ENCODE results near the gene SEC14L6.

Gene SEC14L6

DNA sequence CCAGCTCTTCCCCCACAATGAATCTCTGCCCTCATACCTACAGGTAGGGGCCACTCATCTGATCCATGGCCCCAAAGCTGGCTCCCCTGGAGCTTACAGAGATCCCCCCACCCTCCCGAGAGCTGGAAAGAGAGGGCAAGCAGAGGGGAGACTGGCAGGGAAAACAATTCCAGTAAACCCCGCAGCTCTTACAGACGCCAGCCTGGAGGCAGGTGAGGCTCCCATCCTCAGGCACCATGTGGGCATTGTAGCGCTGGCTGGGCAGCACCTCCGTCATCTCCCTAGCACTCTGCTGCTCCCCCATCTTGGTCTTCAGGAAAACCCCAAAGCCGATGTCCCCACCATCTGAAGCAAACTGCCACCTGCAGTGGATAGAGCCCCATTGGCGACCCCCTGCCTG is 55.2 kb downstream of the SEC14L6 start:
- no peak for DNase-seq

DNA sequence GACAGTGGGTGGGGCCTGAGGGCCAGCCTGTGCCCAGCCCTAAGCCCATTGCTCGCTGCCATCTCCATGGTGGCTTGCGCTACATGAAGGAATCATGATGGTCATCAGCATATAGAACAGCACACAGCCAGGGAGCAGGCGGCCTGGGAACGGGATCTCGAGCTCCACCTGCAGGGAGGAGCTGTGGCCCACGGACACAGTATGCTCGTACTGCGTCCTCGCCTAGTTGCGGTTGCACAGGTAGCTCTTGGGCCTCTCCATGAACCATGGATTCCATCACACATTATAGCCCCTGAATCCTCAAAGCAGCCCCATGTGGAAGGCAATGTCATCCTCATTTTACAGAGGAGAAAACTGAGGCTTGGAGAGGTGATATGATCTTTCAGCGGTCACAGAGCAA is 56.1 kb downstream of the SEC14L6 start:
- DNase-seq: no peak

DNA sequence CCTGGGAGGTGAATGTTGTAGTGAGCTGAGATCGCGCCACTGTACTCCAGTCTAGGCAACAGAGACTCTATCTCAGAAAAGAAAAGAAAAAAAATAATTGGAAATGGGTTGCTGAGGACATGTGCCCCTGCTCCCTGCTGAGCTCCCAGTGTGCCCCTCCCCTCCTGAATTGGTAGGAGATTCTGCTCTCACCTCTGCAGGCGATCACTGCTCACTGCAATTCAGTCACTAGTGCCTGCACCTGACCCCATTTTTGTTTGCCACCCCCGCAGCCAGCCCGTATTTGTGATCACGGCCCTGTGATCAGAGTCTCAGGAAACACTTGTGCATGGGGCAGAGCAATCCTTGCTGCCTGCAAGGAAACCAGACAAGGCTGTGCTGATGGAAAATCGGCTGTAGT is 58.4 kb downstream of the SEC14L6 start:
- DNase-seq: no peak

DNA sequence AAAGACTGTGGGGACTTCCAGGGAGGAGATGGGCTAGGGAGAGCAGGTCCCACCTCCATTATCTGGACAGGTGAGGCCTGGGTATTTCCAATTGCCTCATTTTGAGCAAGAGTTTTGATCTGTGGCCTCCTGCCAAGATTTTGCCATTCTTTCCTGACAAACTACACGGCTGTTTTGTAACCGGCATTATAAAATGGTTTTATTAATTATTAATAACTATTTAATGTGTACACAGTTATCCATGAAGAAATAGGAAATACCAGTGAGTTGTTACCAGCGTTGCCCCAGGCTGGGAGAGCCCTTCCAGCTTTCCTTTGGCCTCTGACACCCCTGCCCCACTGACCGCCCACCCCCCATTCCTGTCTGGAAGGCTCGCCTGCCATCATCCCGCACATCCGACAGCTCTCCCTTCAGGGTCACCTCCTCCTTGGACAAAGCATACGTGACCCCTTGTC is 59.9 kb downstream of the SEC14L6 start:
- no peak for DNase-seq

DNA sequence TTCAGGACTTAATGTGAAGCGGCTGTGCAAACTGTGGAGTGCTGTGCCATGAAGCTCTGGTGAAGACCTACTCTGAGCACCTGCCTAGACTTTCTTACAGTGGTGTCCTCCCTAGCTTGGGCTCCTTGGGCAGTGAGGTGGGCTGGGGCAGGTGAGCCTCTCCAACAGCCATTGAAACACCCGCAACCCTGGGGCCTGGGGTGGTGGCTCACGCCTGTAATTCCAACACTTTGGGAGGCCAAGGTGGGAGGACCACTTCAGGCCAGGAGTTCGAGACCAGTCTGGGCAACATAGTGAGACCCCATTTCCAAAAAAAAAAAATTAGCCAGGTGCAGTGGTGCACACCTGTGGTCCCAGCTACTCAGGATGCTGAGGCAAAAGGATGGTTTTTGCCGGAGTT is 60.4 kb downstream of the SEC14L6 start:
- no peak for DNase-seq

DNA sequence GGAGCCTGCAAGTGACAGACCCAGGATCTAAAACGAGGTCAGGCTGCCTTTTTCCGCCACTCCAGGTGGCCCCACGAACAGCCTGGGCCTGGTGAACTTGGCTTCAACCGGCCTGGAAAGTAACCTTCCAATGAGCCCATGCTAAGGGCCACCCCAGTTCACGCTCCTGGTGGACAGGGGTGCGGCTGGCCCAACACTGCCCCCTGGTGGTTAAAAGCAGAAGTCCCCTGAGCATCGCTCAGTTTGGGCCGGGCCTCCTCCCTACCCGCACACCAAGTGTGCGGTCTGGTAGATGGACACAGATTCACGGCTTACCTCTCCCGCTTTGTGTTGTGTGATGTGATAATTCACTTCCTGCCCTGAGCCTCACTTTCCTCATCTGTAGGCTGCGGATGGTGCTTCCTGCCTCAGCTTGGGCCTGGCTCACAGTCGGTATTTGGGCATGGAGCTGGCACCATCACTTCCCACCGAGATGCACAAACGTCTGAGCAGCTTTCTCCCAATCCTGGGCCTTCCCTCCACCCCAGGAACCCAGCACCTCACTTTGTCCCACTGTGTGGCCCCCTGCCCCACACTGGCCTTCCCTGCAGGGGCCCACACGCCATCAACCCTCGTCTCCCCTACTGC is 61.1 kb downstream of the SEC14L6 start:
- peak; percentile 65 for DNase-seq

DNA sequence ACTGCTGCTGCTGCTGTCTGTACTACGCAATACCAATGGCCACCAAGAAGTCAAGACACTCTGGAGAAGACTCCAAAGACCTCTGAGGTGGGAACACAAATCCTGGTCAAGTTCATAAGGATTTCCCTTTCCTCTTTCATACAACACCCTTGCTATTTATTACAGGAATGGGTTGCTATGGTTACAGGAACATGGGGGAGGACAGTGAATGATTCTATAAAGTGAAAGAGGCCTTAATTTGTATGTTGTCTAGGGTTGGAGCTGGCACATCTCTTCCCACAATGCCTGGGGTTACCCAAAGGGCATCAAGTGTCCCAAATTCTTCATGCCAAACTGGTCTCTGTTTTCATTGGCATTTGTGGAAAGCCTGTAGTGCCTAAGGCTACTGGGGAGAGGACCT is 63.4 kb downstream of the SEC14L6 start:
- no peak for DNase-seq

DNA sequence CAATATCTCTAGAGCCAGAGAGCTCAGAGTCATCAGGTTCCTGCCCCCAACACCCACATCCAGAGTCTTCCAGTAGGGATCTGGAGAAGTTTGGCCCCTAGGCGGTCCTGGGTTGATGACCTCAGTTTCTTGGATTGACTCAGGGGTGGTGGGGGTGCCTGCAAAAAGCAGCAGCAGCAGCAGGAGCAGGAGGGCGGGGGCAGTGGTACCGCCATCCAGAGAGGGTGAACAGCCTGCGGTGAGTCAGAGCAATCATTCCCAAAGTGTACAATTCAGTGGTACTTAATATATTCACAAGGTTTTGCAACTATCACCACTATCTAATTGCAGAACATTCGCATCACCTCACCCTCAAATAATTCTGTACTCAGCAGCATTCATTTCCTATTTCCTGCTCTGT is 64.8 kb downstream of the SEC14L6 start:
- DNase-seq: no peak

DNA sequence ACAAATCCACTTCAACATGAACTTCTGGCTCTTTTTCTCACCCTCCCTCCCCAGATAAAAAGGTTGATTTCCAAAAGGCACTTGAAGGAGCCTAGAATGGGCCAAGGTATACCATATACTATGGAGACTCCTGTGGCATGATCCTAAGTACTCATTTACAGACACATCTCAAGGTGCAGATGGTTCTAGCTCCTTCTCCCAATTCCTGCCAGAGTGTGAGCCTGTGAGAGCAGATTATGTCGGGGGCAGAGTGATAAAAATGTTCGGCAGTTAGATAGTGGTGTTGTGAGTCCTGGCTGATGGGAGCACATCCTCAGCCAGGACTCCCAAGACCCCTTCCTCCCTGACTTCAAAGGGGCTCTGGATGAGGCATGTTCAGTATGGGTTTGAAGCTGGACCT is 66.6 kb downstream of the SEC14L6 start:
- DNase-seq: no peak

DNA sequence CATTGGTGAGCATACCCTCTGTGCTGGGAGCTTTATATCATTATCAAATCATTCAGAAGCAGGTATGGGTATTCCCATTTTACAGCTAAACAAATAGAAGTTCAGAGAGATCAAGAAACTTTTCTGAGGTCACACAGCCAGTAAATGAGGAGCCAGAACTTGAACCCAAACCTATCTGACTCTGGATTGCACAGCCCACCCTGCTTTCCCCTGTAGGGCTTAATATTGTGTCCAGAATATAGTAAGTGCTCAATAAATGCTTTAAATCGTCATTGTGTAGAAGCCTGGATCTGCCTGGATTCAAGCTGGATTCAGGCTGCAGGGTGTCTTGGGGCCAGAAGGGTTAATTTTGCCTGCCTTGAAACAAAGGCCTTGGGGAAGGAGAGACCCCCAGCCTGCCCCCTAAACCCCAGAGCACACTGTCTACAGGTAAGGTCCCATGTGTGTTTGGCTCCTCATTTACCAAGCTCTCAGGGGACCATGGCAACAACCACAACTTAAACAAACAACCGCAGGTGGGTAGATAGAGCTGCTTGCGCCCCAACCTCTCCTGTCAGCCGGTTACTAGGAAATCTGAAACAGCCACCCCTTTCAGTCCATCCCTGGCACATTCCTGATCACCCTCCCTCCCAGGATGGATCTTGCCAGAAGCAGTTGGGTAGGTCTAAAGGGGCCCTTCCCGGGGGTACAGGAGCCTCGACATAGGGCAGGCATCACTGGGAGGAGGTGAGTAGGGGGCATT is 71.7 kb downstream of the SEC14L6 start:
- DNase-seq: no peak

DNA sequence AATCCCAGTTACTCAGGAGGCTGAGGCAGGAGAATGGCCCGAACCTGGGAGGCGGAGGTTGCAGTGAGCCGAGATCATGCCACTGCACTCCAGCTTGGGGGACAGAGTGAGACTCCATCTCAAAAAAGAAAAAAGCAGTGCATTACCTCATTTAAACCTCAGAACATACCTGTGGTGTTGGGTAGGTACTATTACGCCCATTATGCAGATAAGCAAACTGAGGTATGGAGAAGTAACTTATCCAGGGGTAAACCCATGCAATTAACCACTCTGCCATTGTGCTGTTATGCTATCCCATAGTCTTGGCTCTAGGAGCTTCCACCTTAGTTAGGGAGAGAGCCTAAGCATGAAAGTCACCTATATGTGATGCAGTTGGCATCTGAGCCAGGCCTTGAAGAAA is 72.4 kb downstream of the SEC14L6 start:
- no peak for DNase-seq

DNA sequence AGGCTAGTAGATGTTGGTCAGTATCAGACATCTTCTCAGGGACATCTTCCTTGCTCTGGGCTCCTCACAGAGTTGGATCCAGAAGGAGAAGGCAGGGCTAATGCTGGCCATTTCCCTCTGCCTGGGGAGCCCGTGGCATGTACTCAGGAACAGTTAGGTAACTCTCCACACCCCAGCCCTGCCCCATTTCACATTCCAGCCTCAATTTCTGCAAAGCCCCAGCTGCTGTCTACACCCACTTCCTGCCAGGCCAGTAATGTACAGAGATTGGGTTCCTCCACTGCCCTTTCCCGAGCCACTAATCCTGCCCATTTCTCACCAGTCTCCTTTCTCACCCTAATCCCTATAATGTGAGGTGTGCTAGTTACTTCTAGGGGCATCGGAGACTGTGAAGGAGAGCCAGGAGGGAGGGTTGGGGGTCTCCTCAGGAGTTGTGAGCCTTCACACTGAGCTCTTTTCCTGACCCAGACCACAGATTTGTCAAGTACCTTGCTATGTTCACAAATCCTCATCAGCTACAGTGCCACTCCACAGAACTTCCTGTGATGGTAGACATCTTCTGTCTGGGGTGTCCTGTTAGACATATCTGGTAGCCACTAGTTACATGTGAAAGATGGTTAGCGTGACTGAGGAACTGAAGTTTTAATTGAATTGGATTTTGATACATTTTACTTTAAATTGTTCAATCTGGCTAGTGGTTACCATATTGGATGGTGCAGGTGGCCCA is 73.4 kb downstream of the SEC14L6 start:
- no peak for DNase-seq

Measured in effector CD8-positive, alpha-beta T cell (primary cell).